Measurements from ENCODE around the gene KIAA0513. TPM values are rescaled to one million over a fixed set of nuclear protein-coding genes. Genes with fewer than 3 reads are reported as not detected.

The KIAA0513 gene
- total RNA-seq (2022; extraction: Qiagen RNA extraction): 1.6 to 2.1 TPM (median 2.0 TPM) in 5 replicates

DNA sequence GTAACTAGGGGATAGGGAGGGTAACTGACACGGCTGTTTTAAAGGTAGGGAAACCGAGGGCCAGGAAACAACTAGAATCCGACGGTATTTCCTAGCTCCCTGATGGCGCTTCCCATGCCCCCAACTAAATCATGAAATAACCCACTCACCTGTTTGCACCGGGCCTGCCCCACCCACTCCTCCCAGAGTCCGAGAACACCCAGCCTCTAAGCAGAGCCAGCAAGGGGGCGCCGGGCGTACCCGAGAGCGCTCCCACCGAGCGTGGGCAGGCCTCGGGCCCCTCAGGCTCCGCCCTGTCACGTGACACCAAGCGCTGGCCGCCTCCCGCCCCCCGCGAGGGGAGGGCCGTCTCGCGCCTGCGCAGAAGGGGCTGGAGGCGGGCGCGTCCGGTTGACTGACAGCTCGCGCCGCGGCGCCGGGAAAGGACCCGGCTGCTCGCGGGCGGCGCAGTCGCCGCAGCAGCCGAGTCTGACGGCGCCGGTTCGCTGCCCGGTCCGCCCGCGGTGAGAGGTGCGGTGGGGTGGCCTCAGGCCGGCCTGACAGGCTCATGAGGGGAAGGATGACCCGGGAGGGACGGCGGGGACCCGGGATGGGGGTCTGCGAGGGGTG, at the start of gene KIAA0513:
Gene KIAA0513 (plus strand): TSS at position 447 of the 609 bp plus-strand sequence. CDS start 39,277 bp downstream, outside the sequence.

GRCh38 chr16:85010931-85011845, 16.4 kb upstream of the KIAA0513 start, which contains the start of gene ZDHHC7:
Gene ZDHHC7, minus strand, starts transcription at chr16:85011535. Its CDS starts 20,917 bp downstream, at chr16:84990618.

DNA sequence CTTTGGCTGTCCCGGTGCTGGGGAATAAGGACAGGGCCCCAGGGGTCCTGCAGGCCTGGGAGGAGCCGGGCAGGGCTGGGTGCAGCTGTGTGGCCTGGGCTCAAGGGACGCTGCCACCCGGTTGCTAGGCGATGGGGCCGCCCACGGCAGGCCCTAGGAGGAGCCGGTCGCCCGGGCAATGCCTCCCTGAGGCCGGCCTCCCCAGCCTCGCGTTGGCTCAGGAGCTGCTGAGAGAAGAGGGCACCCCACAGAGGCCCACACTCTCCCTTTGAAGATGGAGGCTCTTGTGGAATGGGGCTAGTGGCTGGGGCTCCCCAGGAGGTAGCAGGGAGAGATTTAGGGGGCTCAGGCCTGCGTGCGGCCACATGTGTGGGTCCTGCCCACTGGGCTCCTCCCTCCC, 84.8 kb downstream of the KIAA0513 start, which contains the start of gene CIBAR2:
Gene CIBAR2 (minus strand): TSS at position 109 of the 400 bp plus-strand sequence. CDS start 120 bp downstream, outside the sequence.

Other genes starting within 250 kb of the KIAA0513 start
- gene CRISPLD2, start 207.8 kb upstream of the KIAA0513 start, total RNA-seq (2022; extraction: Qiagen RNA extraction): 3.0 to 3.5 TPM (median 3.2 TPM) in 5 replicates
- gene ZDHHC7, start 16.3 kb upstream of the KIAA0513 start, total RNA-seq (2022; extraction: Qiagen RNA extraction): 64.1 to 69.5 TPM (median 64.4 TPM) in 5 replicates
- gene CIBAR2, start 84.7 kb downstream of the KIAA0513 start, total RNA-seq (2022; extraction: Qiagen RNA extraction): 0.13 to 0.15 TPM in 2 of 5 replicates, not detected in the others

Measured in A549 treated with CORT108297 at 1 μM for 4 hours (cell line).